Measurements from ENCODE around the gene ZNF699. TPM values are rescaled to one million over a fixed set of nuclear protein-coding genes. Genes with fewer than 3 reads are reported as not detected.
"Not testable (repeated sequence)": the region's sequence is repeated elsewhere in the genome, so short reads cannot be mapped to it uniquely, and the experiment has no call there.

ZNF699 gene
- total RNA-seq, 4 donors from 2014 or later: 12.7 to 21.5 (median 15.2) TPM

- WGBS, 2 donors (ENCODE audit: low coverage in 1 of 2): 0% methylated on average over 6 of the region's 48 CpGs; no CpG with 5 or more reads in 1 of the 2 donors
- peaks cover 0 to 47% (median 0%) of the 10 kb centered on the region in 3 donors for H3K9me3 ChIP-seq
- H3K4me1 ChIP-seq: peaks cover 0 to 15% (median 3%) of the 10 kb centered on the region in 3 donors
- no peak for TF ChIP-seq POLR2A (IDR thresholded peaks at IDR 0.05)
- TF ChIP-seq, protein P1, sequence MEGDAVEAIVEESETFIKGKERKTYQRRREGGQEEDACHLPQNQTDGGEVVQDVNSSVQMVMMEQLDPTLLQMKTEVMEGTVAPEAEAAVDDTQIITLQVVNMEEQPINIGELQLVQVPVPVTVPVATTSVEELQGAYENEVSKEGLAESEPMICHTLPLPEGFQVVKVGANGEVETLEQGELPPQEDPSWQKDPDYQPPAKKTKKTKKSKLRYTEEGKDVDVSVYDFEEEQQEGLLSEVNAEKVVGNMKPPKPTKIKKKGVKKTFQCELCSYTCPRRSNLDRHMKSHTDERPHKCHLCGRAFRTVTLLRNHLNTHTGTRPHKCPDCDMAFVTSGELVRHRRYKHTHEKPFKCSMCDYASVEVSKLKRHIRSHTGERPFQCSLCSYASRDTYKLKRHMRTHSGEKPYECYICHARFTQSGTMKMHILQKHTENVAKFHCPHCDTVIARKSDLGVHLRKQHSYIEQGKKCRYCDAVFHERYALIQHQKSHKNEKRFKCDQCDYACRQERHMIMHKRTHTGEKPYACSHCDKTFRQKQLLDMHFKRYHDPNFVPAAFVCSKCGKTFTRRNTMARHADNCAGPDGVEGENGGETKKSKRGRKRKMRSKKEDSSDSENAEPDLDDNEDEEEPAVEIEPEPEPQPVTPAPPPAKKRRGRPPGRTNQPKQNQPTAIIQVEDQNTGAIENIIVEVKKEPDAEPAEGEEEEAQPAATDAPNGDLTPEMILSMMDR (IDR thresholded peaks at IDR 0.05): peak in 2 of 4 experiments; percentile 18 to 48
- TF ChIP-seq POLR2AphosphoS5 (IDR thresholded peaks at IDR 0.05): peak; percentile 28
- TF ChIP-seq EP300 (IDR thresholded peaks at IDR 0.05): no peak
- H3K27me3 ChIP-seq: no peaks in the 10 kb centered on the region
- peaks cover 0 to 37% of the 10 kb centered on the region in 2 donors for H3K36me3 ChIP-seq
- peak; percentile 98 for ATAC-seq
- H3K27ac ChIP-seq: peak within 1 kb of the TSS; percentile 70 to 96 (median 92)
- peak within 1 kb of the TSS; percentile 60 to 82 for H3K4me3 ChIP-seq
Measured at GRCh38 chr19:9323919-9324583, 14.4 kb upstream of the ZNF699 start, which contains the start of gene ZNF559. Gene ZNF559 (plus strand): TSS chr19:9324179. CDS start chr19:9338550, 14,371 bp downstream.

DNA sequence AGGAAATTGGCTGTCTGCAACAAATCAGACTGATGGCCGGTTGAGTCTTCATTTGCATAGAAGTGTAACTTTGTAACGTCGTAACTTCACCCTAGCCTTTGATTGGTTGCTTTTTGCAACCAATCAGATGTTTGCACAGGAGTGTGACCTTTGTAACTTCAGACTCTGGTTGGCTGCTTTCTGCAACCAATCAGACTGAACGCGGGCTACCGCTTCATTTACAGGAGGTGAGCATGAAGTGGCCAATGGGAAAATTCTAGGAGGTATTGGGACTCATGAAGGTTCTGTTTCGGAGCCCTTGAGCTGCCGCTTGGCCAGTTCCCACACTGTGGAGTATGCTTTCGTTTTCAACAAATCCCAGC lies 13.9 kb upstream of the ZNF699 start:
- Histone ChIP-seq H3K36me3 (peaks cover 0 to 31% of the 10 kb centered on the region in 2 donors), H3K27me3 (no peaks in the 10 kb centered on the region), H3K27ac (peak overlapping the region; percentile 70 to 96 (median 92)), H3K9me3 (peaks cover 0 to 42% (median 0%) of the 10 kb centered on the region in 3 donors), H3K4me1 (peaks cover 0 to 15% (median 3%) of the 10 kb centered on the region in 3 donors), H3K4me3 (peak overlapping the region; percentile 60 to 82)
- peak; percentile 67 for ATAC-seq
- TF ChIP-seq, protein P1 (IDR thresholded peaks at IDR 0.05): no peak
- TF ChIP-seq POLR2AphosphoS5 (IDR thresholded peaks at IDR 0.05) (no peak), POLR2A (IDR thresholded peaks at IDR 0.05) (no peak), EP300 (IDR thresholded peaks at IDR 0.05) (no peak)
- WGBS, 2 donors (ENCODE audit: low coverage in 1 of 2): 0 to 11% methylated on average over 6 to 9 of the region's 9 CpGs

- Histone ChIP-seq H3K9me3 (peaks cover 0 to 29% (median 0%) of the 10 kb centered on the region in 3 donors), H3K36me3 (peaks cover 0 to 18% of the 10 kb centered on the region in 2 donors), H3K4me1 (peaks cover 0 to 15% (median 3%) of the 10 kb centered on the region in 3 donors)
- not testable (repeated sequence) for H3K27me3 ChIP-seq, ATAC-seq, H3K4me3 ChIP-seq, H3K27ac ChIP-seq
- WGBS, 2 donors (ENCODE audit: low coverage in 1 of 2): 100% methylated on average over 4 of the region's 10 CpGs; no CpG with 5 or more reads in 1 of the 2 donors
Measured at GRCh38 chr19:9322201-9322600, 12.6 kb upstream of the ZNF699 start.

DNA sequence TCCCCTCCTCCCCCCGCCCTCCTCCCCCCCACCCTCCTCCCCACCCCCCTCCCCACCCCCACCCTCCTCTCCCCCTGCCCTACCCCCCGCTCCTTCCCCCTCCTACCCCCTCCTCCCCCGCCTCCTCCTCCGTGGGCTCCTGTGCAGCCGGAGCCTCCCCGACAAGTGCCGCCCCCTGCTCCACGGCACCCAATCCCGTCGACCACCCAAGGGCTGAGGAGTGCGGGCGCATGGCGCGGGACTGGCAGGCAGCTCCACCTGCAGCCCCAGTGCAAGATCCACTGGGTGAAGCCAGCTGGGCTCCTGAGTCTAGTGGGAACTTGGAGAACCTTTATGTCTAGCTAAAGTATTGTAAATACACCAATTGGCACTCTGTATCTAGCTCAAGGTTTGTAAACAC lies 12.1 kb upstream of the ZNF699 start:
- WGBS, 2 donors (ENCODE audit: low coverage in 1 of 2): no CpG with 5 or more reads among the region's 14 CpGs
- peaks cover 0 to 15% (median 3%) of the 10 kb centered on the region in 3 donors for H3K4me1 ChIP-seq
- not testable (repeated sequence) for H3K27me3 ChIP-seq, H3K27ac ChIP-seq, ATAC-seq, H3K4me3 ChIP-seq
- H3K9me3 ChIP-seq: peaks cover 0 to 24% (median 0%) of the 10 kb centered on the region in 3 donors
- peaks cover 0 to 14% of the 10 kb centered on the region in 2 donors for H3K36me3 ChIP-seq

GRCh38 chr19:9321338-9321737 lies 11.7 kb upstream of the ZNF699 start:
- ATAC-seq: no peak
- no peak overlapping the region for H3K4me3 ChIP-seq
- H3K4me1 ChIP-seq: peaks cover 0 to 15% (median 3%) of the 10 kb centered on the region in 3 donors
- H3K36me3 ChIP-seq: peaks cover 0 to 9% of the 10 kb centered on the region in 2 donors
- H3K27ac ChIP-seq: no peak overlapping the region
- no peaks in the 10 kb centered on the region for H3K27me3 ChIP-seq
- no CpG with 5 or more reads among the region's 23 CpGs for whole genome bisulfite sequencing, 2 donors (ENCODE audit: low coverage in 1 of 2)
- H3K9me3 ChIP-seq: peaks cover 0 to 20% (median 0%) of the 10 kb centered on the region in 3 donors
- TF ChIP-seq POLR2A (IDR thresholded peaks at IDR 0.05) (no peak), POLR2AphosphoS5 (IDR thresholded peaks at IDR 0.05) (no peak), EP300 (IDR thresholded peaks at IDR 0.05) (no peak)
- TF ChIP-seq, protein P1 (IDR thresholded peaks at IDR 0.05): no peak

DNA sequence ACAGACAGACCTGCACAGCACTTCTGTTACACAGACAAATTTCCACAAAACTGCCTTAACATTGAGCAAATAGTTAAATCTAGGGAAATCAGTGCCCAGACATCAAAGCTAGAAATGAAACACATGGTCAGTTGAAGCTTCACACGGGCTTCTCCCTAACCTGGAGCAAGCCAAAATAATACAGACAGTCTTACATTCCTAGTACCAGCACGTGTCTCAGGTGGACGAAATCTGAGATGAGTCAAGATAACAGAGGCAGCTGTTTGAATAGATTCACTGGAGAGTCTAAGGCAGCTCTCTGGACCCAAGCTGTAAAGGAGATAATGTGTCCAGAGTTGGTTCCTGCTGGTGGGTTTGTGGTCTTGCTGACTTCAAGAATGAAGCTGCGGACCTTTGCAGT lies 4.1 kb upstream of the ZNF699 start:
- Histone ChIP-seq H3K36me3 (no peaks in the 10 kb centered on the region), H3K27me3 (no peaks in the 10 kb centered on the region), H3K4me3 (no peak overlapping the region), H3K27ac (no peak overlapping the region), H3K4me1 (peaks cover 0 to 7% (median 0%) of the 10 kb centered on the region in 3 donors), H3K9me3 (no peaks in the 10 kb centered on the region)
- no peak for ATAC-seq
- TF ChIP-seq POLR2A (IDR thresholded peaks at IDR 0.05) (no peak), POLR2AphosphoS5 (IDR thresholded peaks at IDR 0.05) (no peak), EP300 (IDR thresholded peaks at IDR 0.05) (no peak)
- TF ChIP-seq, protein P1 (IDR thresholded peaks at IDR 0.05): no peak
- 56 to 100% methylated on average over 1 to 4 of the region's 4 CpGs for WGBS, 2 donors (ENCODE audit: low coverage in 1 of 2)
